WERI-Rb-1 (cell line): ENCODE measurements around the gene KCND2.

ENCODE experiments used
- DNase-seq: peaks from one replicate; pipeline ENCODE4 v3.0.0-alpha.2; 2020
- H3K27ac ChIP-seq: fragments of 250-450 bp; sonication (Bioruptor Pico); 2 replicates; pipeline ENCODE4 v1.5.1; 2020; ENCODE audit warnings: mild to moderate bottlenecking, moderate library complexity
- H3K27me3 ChIP-seq: fragments of 250-450 bp; sonication (Bioruptor Pico); 2 replicates; pipeline ENCODE4 v1.5.1; 2021; ENCODE audit warnings: mild to moderate bottlenecking, low read depth, moderate library complexity; ENCODE audit not compliant: insufficient read depth, severe bottlenecking
- H3K36me3 ChIP-seq: fragments of 250-450 bp; sonication (Bioruptor Pico); 2 replicates; pipeline ENCODE4 v1.5.1; 2020; ENCODE audit warnings: mild to moderate bottlenecking, moderate library complexity
- H3K4me3 ChIP-seq: 2 replicates; pipeline ENCODE4 v1.5.1; 2011; ENCODE audit warnings: low read depth, mild to moderate bottlenecking, control low read depth, low read length
- H3K9me3 ChIP-seq: fragments of 250-450 bp; sonication (Bioruptor Pico); 2 replicates; pipeline ENCODE4 v1.5.1; 2021; ENCODE audit warnings: mild to moderate bottlenecking, moderate library complexity; ENCODE audit not compliant: severe bottlenecking
- TF ChIP-seq, protein P1 (sequence below): IDR thresholded peaks from 2 replicates; pipeline ENCODE4 v1.5.1; 2011; ENCODE audit warnings: low read depth, mild to moderate bottlenecking, control low read depth, inconsistent platforms, low read length

Gene KCND2

DNA sequence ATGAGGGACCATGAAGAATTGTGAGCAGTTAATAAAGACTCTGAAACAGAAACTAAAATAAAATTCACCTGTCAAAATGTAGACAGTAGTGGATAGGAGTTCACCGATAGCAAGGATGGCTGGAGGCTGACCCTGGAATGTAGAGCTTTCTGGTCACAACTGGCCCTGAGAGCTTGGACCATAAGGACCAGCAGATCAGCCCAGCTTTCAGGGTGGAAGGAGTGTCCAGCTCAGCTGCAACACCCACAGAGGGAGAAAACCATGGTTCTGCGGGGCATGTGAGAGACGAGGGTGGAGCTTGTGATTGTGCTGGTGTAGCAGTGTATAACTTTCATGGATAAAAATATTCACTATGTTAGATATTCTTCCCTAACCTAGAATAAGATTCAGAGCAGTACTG, 199.9 kb downstream of the KCND2 start:
- no peak for DNase-seq
- no peak overlapping the region for H3K4me3 ChIP-seq
- H3K27me3 ChIP-seq: no peaks in the 10 kb centered on the region
- TF ChIP-seq, protein P1, sequence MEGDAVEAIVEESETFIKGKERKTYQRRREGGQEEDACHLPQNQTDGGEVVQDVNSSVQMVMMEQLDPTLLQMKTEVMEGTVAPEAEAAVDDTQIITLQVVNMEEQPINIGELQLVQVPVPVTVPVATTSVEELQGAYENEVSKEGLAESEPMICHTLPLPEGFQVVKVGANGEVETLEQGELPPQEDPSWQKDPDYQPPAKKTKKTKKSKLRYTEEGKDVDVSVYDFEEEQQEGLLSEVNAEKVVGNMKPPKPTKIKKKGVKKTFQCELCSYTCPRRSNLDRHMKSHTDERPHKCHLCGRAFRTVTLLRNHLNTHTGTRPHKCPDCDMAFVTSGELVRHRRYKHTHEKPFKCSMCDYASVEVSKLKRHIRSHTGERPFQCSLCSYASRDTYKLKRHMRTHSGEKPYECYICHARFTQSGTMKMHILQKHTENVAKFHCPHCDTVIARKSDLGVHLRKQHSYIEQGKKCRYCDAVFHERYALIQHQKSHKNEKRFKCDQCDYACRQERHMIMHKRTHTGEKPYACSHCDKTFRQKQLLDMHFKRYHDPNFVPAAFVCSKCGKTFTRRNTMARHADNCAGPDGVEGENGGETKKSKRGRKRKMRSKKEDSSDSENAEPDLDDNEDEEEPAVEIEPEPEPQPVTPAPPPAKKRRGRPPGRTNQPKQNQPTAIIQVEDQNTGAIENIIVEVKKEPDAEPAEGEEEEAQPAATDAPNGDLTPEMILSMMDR: no peak
- no peak overlapping the region for H3K27ac ChIP-seq
- H3K9me3 ChIP-seq: no peaks in the 10 kb centered on the region
- no peaks in the 10 kb centered on the region for H3K36me3 ChIP-seq

DNA sequence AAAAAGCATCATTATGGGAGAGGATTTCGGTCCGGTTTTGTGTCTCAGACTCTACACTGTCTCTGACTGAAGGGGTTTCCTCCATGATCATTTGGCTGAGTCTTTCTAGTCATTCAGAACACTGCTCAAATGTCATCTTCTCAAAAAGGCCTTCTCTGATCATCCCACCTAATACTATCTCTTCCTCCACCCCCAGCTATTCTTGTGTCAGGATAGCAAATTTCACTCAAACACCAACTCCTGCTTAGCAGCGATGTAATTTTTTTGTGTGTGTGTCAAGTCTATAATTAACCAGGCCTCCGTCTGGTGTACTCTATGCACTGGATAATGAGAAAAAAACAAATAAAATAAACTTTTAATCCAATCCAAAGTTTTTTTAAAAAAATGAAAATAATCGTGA, 200.4 kb downstream of the KCND2 start:
- Histone ChIP-seq H3K4me3 (no peak overlapping the region), H3K9me3 (no peaks in the 10 kb centered on the region), H3K27ac (no peak overlapping the region), H3K36me3 (no peaks in the 10 kb centered on the region), H3K27me3 (no peaks in the 10 kb centered on the region)
- DNase-seq: no peak
- TF ChIP-seq, protein P1: no peak

DNA sequence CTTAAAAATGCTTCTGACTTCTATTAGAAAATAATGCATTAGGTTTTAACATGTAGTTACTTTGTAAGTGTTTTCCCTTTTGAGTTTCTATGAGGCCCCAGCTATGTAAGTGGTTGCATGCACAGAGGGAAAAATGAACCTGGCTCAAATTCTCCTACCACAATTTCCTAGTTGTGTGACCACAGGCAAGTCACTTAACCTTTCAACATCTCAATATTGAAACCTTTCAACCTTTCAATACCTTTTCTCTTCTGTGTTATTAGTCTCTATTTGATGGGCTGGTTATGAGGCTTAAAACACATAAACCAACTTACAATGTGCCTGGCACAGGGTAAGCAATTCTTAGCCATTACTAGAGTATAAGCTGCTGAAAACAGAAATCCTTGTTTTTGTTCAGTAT, 203.0 kb downstream of the KCND2 start:
- no peaks in the 10 kb centered on the region for H3K9me3 ChIP-seq
- DNase-seq: no peak
- H3K4me3 ChIP-seq: no peak overlapping the region
- H3K27ac ChIP-seq: no peak overlapping the region
- H3K36me3 ChIP-seq: no peaks in the 10 kb centered on the region
- no peaks in the 10 kb centered on the region for H3K27me3 ChIP-seq
- TF ChIP-seq, protein P1: no peak

DNA sequence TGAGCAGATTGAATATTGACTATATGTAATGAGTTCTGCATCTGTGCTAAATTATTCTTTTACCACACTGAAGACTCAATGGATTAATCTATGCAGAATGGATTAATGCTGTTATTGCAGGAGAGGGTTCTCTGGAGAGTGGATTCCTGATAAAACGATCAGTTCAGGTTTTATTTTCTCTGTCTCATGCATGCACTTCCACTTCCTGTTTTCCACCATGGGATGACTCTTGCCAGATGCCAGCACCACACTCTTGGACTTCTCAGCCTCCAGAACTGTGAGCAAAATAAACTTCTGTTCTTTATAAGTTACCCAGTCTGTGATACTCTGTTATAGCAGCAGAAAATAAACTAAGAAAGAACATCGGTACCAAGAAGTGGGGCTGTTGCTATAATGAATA, 207.5 kb downstream of the KCND2 start:
- Histone ChIP-seq H3K36me3 (no peaks in the 10 kb centered on the region), H3K27ac (no peak overlapping the region), H3K9me3 (no peaks in the 10 kb centered on the region), H3K4me3 (no peak overlapping the region), H3K27me3 (no peaks in the 10 kb centered on the region)
- TF ChIP-seq, protein P1: no peak
- no peak for DNase-seq

DNA sequence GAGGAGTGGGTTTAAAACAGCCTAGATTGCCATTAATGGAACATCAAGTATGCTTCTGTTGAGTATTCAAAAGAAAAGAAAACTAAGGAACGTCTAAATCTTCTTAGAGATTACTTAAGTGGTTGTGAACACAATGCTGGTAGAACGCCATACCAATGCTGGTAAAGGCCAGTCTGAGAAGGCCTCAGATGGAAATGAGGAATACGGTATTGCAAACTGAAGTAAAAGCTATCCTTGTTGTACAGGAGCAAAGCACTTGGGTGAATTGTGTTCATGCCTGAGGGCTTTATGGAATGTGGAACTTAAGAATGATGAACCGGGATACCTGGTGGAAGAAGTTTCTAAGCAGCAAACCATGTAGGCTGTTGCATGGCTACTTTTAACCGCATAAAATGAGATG, 208.0 kb downstream of the KCND2 start:
- no peaks in the 10 kb centered on the region for H3K36me3 ChIP-seq
- no peak overlapping the region for H3K4me3 ChIP-seq
- H3K27ac ChIP-seq: no peak overlapping the region
- H3K27me3 ChIP-seq: no peaks in the 10 kb centered on the region
- DNase-seq: no peak
- H3K9me3 ChIP-seq: no peaks in the 10 kb centered on the region
- TF ChIP-seq, protein P1: no peak

DNA sequence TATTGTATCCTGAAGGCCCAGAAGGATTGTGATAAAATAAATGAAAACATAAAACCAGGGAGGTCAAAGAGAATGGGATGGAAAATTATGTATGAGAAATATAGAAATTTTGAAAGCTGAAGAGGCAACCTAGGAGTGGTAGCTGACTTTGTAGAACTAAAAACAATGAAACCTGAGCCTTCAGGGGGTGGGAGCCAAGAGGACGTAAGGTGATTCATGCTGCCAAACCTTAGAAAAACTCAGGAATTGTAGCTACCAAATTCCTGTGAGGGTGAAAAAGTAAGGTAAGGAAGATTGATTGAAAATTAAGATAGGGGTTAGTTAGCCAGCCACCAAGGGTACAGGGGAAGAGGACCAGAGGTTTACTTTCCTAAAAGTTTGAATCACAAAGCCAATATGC, 213.2 kb downstream of the KCND2 start:
- Histone ChIP-seq H3K4me3 (no peak overlapping the region), H3K27me3 (no peaks in the 10 kb centered on the region), H3K36me3 (no peaks in the 10 kb centered on the region), H3K9me3 (no peaks in the 10 kb centered on the region), H3K27ac (no peak overlapping the region)
- TF ChIP-seq, protein P1: no peak
- DNase-seq: no peak
